ENCODE measurements around the gene PSENEN. TPM values are rescaled to one million over a fixed set of nuclear protein-coding genes. Genes with fewer than 3 reads are reported as not detected.

Gene PSENEN
- polyA plus RNA-seq, 1 donor (not counting 4 experiments of a cell fraction or from before 2014, with no cell fraction given) = 36.2 TPM

DNA sequence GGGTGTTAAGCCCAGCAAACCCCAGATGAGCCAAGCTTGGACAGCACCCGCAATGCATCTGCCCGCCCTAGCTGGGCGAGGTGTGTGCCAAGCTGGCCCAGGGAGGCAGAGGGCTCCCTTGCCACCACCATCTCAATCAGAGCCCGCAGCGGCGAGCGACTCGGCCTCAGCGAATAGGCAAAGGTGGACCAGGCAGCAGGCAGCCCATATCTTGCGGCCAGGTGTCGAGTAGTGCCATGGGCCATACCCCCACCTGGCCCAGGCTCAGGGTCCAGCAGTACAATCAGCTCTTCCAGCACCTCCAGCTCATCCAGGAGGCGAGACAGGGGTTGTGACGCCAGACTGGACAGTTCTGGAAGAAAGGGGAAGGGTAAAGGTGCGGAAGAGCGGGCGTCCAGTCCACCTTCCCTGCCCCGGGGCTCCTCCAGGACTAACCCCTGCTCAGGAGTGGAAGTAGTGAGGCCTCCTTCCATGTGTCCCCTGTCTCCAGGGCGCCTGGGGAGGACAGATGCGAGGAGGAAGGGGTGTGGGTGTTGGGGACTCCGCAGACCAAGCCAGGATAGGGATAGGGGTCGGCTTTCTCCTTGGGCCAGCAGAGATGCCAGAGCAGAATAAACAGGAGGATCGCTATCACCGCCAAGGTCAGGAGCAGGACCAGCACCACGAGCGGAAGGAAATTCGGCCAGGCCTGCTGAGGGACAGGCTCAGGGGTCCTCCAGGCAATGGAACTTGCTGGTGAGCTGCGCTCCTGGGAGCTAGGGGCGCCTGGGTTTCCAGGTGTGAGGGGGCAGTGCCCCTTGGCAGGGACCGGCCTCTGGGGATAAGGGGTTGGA is 6.0 kb upstream of the PSENEN start:
- Histone ChIP-seq H3K4me1 (ENCODE audit: control insufficient read depth, extremely low read depth, insufficient read depth, low read length) (peaks cover 12% of the 10 kb centered on the region), H2AFZ (ENCODE audit: control insufficient read depth, low read length) (no peak overlapping the region), H3K4me3 (ENCODE audit: control insufficient read depth in 2 of 3, extremely low read depth in 1 of 3, insufficient read depth in 2 of 3, low read depth in 1 of 3, low read length in 3 of 3) (peak overlapping the region in 2 of 3 experiments; percentile 76 to 84), H3K9me3 (ENCODE audit: control insufficient read depth, low read depth, low read length) (no peaks in the 10 kb centered on the region), H3K9ac (ENCODE audit: control insufficient read depth, extremely low read depth, insufficient read depth, low read length) (peak overlapping the region; percentile 47), H3K4me2 (ENCODE audit: control insufficient read depth, extremely low read depth, insufficient read depth, low read depth, low read length) (peak overlapping the region; percentile 98), H3K27ac (ENCODE audit: control insufficient read depth, insufficient read depth, low read length) (no peak overlapping the region), H3K79me2 (ENCODE audit: control insufficient read depth, insufficient read depth, low read length) (peaks cover 2% of the 10 kb centered on the region), H3K27me3 (ENCODE audit: control insufficient read depth, extremely low read depth, insufficient read depth, low read length) (no peaks in the 10 kb centered on the region), H4K20me1 (ENCODE audit: control insufficient read depth, extremely low read depth, insufficient read depth, low read length) (peaks cover 6% of the 10 kb centered on the region), H3K9me1 (ENCODE audit: control insufficient read depth, extremely low read depth, insufficient read depth, low read length) (no peaks in the 10 kb centered on the region), H3K36me3 (ENCODE audit: control insufficient read depth in 2 of 2, extremely low read depth in 1 of 2, insufficient read depth in 2 of 2, low read length in 2 of 2) (peaks cover 36% of the 10 kb centered on the region in 2 experiments)
- TF ChIP-seq, protein P1, sequence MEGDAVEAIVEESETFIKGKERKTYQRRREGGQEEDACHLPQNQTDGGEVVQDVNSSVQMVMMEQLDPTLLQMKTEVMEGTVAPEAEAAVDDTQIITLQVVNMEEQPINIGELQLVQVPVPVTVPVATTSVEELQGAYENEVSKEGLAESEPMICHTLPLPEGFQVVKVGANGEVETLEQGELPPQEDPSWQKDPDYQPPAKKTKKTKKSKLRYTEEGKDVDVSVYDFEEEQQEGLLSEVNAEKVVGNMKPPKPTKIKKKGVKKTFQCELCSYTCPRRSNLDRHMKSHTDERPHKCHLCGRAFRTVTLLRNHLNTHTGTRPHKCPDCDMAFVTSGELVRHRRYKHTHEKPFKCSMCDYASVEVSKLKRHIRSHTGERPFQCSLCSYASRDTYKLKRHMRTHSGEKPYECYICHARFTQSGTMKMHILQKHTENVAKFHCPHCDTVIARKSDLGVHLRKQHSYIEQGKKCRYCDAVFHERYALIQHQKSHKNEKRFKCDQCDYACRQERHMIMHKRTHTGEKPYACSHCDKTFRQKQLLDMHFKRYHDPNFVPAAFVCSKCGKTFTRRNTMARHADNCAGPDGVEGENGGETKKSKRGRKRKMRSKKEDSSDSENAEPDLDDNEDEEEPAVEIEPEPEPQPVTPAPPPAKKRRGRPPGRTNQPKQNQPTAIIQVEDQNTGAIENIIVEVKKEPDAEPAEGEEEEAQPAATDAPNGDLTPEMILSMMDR (optimal IDR thresholded peaks at IDR 0.05 in 1 of 3, IDR thresholded peaks at IDR 0.05 in 1 of 3, conservative IDR thresholded peaks at IDR 0.05 in 1 of 3; ENCODE audit: extremely low read depth in 1 of 3, insufficient read depth in 2 of 3, low read length in 3 of 3) = no peak
- TF ChIP-seq EZH2 (IDR thresholded peaks at IDR 0.05; ENCODE audit: low read length) = no peak
- dilution Hi-C loops (cut with MboI; ENCODE audit: extremely low pct_ligation_motif_present, low sequenced_read_pairs) = no loop called here
- FAIRE-seq (no peak), DNase-seq (ENCODE audit: low read depth, low spot score) (no peak)

DNA sequence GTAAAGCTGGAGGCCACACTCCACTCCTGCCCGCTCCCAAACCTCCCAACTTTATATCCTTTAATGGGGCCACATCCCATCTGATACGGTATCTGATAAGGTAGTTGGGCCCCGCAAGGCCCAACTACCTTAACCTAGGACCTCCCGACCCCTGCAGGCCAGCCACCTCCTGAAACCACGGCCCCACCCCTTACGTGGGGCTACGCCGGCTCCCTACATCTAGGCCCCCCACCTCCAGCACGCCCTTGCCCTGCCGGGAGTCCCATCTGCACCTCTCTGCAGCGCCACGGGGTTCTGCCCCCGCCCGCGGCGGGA is 5.4 kb upstream of the PSENEN start:
- peaks cover 13% of the 10 kb centered on the region for H3K4me1 ChIP-seq (ENCODE audit: control insufficient read depth, extremely low read depth, insufficient read depth, low read length)
- peaks cover 30% of the 10 kb centered on the region in 2 experiments for H3K36me3 ChIP-seq (ENCODE audit: control insufficient read depth in 2 of 2, extremely low read depth in 1 of 2, insufficient read depth in 2 of 2, low read length in 2 of 2)
- peak overlapping the region; percentile 44 to 84 (median 76) for H3K4me3 ChIP-seq (ENCODE audit: control insufficient read depth in 2 of 3, extremely low read depth in 1 of 3, insufficient read depth in 2 of 3, low read depth in 1 of 3, low read length in 3 of 3)
- H3K27me3 ChIP-seq (ENCODE audit: control insufficient read depth, extremely low read depth, insufficient read depth, low read length) = no peaks in the 10 kb centered on the region
- dilution Hi-C loops (cut with MboI; ENCODE audit: extremely low pct_ligation_motif_present, low sequenced_read_pairs) = no loop called here
- H3K27ac ChIP-seq (ENCODE audit: control insufficient read depth, insufficient read depth, low read length) = no peak overlapping the region
- no peaks in the 10 kb centered on the region for H3K9me3 ChIP-seq (ENCODE audit: control insufficient read depth, low read depth, low read length)
- peak overlapping the region; percentile 70 for H2AFZ ChIP-seq (ENCODE audit: control insufficient read depth, low read length)
- H3K4me2 ChIP-seq (ENCODE audit: control insufficient read depth, extremely low read depth, insufficient read depth, low read depth, low read length) = peak overlapping the region; percentile 98
- H3K9me1 ChIP-seq (ENCODE audit: control insufficient read depth, extremely low read depth, insufficient read depth, low read length) = no peaks in the 10 kb centered on the region
- FAIRE-seq (no peak), DNase-seq (ENCODE audit: low read depth, low spot score) (no peak)
- peak overlapping the region; percentile 47 for H3K9ac ChIP-seq (ENCODE audit: control insufficient read depth, extremely low read depth, insufficient read depth, low read length)
- H3K79me2 ChIP-seq (ENCODE audit: control insufficient read depth, insufficient read depth, low read length) = peaks cover 2% of the 10 kb centered on the region
- H4K20me1 ChIP-seq (ENCODE audit: control insufficient read depth, extremely low read depth, insufficient read depth, low read length) = peaks cover 6% of the 10 kb centered on the region
- TF ChIP-seq EZH2 (IDR thresholded peaks at IDR 0.05; ENCODE audit: low read length) = no peak
- TF ChIP-seq, protein P1 (optimal IDR thresholded peaks at IDR 0.05 in 1 of 3, IDR thresholded peaks at IDR 0.05 in 1 of 3, conservative IDR thresholded peaks at IDR 0.05 in 1 of 3; ENCODE audit: extremely low read depth in 1 of 3, insufficient read depth in 2 of 3, low read length in 3 of 3) = no peak

All from keratinocyte (primary cell).